MV-4-11 (cell line): Measurements from ENCODE around the gene TUBGCP6.
A peak's percentile ranks its signal among the peaks of the same experiment; 100 is the strongest.

ENCODE experiments used
- DNase-seq: peaks from one replicate; lab custom pipeline; 2025; lab: John Stamatoyannopoulos, UW

Gene TUBGCP6, protein sequence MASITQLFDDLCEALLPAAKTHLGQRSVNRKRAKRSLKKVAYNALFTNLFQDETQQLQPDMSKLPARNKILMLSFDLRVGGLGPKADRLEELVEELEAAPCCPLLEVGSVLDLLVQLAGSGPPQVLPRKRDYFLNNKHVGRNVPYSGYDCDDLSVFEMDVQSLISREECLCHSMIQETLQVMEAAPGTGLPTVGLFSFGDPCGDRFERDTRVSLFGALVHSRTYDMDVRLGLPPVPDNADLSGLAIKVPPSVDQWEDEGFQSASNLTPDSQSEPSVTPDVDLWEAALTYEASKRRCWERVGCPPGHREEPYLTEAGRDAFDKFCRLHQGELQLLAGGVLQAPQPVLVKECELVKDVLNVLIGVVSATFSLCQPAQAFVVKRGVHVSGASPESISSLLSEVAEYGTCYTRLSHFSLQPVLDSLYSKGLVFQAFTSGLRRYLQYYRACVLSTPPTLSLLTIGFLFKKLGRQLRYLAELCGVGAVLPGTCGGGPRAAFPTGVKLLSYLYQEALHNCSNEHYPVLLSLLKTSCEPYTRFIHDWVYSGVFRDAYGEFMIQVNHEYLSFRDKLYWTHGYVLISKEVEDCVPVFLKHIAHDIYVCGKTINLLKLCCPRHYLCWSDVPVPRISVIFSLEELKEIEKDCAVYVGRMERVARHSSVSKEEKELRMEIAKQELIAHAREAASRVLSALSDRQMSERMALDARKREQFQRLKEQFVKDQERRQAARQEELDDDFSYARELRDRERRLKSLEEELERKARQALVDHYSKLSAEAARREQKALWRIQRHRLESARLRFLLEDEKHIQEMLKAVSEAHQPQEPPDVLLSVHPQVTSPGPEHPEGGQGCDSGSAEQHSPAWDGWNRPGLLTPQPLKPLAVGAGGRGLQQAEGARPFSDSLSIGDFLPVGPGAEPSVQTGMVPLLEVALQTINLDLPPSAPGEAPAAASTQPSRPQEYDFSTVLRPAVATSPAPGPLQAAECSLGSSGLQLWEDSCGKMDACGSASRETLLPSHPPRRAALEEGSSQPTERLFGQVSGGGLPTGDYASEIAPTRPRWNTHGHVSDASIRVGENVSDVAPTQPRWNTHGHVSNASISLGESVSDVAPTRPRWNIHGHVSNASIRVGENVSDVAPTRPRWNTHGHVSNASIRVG (N-terminal part only)

DNA sequence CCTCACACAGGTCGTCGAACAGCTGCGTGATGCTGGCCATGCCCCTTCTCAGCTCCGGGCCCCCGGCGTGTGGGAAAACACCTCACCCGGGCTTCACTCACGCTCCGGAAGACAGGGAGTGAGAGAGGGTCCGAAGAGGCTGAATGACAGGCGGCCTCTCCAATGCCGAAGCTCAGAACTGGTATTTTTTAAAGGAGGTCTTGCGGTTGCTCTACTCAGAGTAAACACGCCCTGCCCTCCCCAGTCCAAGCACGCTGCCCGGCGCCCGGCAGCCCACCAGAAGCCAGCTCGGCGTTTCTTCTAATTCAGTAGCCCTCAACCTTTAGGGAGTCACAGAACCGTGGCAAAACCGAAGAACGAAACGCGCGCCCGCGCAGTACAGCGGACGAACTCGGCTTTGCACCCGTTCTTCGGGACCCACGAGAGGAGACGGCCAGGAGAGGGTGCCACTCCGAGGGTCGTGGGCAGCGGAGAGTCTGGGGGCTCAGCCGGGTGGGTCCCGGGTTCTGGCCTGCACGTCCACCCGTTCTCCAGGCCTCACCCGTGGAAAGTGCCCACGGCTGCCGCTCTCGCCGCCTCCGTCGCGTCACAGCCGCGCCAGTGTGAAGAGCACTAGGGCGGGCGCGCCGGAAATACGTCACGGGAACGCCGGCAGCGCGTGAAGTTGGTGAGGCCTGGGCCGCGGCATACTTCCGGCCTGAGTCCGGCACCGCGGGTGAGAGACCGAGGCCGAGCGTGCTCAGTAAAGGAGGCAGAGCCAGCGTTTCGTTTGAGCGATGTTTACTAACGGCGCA, at the start of gene TUBGCP6:
TSS of gene TUBGCP6 (minus strand) at position 604 of the 794 bp plus-strand sequence. CDS start at position 40, 564 bp downstream.
- peak; percentile 89 for DNase-seq

DNA sequence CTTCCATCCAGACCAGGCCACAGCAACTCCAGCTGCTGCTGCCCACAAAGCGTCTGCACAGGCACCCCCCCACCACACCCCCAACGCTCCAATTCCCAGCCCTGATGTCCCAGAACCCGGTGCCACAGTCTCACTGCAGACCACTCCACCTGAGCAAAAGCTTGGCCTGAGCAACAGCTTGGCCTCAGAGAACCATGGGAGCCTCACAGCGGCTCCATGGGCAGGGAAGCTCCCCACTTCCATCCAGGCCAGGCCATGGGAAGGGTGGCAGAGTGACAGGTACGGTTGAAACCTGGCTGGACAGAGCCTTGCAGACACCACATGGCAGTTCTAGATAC, 49.5 kb upstream of the TUBGCP6 start:
- DNase-seq: no peak

DNA sequence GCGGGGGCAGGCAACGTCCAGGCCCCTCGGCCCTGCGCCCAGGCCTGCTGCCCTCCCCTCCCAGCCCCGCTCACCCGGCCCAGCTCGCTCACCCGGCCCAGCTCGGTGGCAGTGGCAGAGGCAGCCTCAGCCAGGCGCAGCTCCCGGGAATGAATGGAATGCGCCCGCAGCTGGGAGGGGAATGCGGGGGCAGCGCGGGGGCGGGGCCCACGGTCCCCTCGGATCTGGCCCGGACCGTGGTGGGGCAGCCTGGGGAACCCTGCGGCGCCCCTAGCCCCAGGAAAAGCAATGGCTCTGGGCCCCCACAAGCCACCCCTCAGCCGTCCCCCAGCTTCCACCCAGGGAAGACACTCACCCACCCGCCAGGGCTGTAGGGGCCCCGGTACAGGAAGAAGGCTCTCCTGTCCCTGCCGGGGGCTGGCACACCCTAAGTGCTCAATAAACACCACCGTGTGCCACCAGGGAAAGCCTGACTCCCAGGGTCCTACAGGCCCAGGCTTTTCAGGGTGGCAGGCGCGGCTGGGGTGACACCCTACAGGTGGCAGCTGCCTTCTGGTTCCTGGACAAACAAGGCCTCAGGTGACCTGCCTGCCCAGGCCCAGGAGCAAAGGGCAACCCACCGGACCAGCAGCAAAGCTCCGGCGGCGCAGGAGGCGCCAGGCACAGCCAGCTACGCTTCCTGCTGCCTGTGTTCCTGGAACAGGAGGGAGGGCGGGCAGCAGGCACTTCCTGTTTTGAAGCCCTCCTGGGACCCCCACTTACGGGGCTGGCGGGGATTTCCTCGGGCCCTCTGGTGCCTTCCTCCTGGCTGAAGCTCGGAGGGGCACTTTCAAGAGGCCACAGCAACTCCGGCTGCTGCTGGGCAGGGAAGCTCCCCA, 48.9 kb upstream of the TUBGCP6 start:
- DNase-seq: no peak

DNA sequence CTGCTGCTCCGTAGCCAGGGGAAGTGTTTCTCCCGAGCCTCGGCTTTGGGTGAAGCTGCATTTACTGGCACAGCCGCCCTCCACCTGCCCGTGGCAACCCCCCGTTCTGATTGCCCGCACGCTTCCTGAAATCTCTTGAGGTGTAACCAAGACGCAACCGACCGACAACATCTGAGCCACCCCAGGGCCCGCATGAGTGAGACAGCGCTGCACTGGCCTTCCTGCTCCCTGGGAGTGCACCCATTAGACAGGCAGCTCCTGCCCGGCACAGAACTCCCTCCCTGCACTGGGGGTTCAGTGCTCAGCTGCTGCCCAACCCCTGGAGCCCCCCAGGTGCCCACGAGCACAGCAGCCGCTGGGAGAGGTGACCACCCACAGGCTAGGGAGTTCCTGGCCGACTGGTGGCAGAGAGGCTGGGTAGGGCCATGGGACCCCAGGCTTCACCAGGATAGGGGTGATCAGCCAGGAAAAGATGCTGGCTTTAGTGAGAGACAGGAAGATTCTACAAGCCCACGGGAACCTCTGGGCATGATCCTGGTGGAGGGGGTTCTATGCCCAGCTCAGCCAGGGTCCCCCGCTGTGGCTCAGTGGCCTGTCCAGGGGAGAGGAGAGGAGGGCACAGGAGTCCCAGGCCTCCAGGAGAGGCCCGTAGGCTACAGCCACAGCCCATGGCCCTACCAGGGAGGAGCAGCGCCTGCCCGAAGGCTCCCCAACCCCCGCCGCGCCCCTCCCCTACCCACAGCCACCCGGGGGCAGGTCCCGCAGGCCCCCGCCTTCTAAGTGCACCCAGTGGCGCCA, 48.0 kb upstream of the TUBGCP6 start:
- DNase-seq: no peak

DNA sequence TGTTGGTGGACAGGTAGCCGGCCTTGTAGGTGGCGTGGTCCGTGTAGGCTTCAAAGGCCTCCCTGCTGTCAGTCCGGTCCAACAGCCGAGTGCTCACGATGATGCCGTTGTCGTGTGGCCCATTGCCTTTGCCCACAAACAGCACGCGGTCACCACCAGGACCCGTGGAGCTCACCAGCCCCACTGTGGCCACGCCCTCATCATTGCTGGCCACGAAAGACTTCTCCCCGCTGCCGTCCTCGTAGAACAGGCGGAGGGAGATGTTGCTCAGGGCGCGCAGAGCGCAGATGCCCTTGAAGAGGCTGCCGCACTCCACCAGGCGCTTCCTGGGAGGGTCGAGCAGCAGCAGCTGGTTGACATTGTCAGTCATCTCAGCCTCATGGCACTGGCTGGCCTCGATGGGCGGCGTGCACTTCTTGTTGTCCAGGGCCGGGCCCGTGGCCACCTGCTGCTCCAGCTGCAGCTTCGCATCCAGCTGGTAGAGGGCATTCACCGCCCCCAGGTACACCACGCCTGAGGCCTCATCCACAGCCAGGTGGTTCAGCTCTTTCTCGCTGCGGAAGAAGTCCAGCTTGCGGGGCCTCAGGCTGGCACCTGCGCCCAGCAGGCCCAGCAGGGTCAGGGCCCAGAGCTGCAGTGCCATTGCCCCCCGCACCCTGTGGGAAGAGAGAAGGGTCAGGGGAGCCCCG, 45.3 kb upstream of the TUBGCP6 start:
- DNase-seq: no peak

DNA sequence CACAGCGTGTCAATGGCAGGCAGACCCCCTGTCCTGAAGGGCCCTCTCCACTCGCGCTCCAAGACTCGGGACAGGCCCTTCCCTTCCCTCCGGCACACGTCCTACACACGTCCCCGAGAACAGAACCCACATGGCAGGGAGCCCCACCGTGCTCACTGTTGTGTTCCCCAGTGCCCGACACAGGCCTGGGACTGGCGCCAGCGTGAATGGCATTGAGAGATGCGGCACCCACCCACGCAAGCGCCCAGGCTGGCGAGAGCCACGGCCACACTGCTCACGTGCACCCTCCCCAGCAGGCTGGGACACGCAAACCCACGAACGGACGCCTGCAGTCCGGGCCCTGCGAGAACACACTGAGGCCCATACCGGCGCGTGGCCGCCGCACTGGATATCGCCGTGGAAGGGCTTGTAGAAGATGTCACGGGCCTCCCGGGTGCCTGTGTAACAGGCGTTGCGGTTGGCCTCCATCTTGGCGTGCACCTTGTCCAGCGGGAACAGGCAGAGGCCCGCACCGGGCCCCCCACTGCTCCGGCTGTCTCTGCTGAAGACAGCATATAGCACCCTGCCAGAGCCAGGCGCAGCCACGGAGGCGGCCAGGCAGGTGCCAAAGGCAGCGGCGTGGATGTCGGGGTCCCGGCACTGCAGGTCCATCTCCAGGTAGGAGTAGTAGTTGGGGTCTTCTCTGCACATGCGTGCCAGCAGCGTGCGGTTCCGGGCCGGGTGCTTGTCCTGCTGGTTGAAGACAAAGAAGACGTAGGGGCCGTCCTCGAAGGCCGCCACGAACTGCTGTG, 44.5 kb upstream of the TUBGCP6 start:
- DNase-seq: no peak

DNA sequence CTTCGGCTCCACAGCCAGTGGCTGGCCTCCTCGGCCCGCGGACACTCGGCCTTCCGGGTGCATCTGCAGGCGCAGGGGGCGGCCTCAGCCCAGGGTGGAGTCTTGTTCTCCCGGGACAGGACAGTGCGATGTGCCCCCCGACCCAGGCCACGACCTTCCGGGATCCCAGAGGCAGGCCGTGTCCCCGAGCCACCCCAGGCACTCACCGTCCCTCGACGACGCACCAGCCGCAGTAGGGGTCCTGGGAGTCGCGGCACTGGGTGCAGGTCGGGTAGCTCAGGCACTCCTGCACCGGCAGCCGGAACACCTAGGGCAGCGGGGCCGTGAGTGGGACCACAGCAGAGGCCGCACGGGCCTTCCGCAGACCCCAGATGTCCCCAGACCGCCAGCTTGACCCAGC, 42.9 kb upstream of the TUBGCP6 start:
- no peak for DNase-seq

DNA sequence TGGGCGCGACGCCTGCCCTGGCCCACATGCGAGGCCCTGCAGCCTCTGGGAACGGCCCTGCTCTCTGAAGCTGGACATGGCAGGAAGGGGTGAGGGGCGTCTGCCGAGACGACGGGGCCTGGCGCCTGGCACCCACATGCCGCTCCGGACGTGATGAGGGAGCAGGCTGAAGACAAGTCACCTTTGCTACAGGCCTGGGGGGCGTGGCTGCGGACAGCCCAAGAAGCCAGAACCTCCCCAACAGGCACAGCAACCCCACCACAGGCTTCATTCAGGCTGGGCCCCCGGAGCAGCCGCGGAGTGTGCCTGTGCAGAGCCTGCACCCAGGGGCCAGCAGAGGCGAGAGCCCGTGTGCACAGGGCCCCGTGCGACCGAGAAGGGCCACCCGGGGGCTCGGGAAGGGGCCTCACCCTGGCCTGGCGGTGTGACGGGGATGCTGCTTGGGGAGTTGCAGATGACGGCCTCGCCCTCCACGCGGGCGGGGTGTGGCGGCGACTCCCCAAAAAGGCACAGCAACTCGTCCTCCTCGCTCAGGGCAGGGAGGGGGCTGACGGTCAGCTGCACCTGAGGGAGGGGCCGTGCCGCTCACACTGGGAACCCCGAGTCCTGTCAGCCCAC, 42.0 kb upstream of the TUBGCP6 start:
- DNase-seq: no peak

DNA sequence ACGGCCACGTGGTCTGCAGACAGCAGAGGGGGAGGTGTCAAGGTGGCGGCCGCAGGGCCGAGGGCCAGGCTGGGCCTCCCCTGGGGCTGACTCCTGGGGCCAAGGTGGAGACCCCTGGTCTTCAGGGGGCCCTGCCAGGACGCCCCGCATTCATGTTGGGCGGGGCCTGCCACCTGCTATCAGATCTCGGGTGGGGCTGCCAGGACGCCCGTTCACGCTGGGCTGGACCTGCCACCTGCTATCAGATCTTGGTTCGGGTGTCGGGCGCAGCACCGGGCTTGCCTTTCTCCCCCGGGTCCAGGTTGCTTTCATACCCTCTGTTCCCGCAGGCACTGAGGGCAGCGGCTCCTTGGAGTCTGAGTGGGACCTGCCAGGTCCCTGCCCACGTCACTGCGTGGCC, 41.5 kb upstream of the TUBGCP6 start:
- DNase-seq: no peak

DNA sequence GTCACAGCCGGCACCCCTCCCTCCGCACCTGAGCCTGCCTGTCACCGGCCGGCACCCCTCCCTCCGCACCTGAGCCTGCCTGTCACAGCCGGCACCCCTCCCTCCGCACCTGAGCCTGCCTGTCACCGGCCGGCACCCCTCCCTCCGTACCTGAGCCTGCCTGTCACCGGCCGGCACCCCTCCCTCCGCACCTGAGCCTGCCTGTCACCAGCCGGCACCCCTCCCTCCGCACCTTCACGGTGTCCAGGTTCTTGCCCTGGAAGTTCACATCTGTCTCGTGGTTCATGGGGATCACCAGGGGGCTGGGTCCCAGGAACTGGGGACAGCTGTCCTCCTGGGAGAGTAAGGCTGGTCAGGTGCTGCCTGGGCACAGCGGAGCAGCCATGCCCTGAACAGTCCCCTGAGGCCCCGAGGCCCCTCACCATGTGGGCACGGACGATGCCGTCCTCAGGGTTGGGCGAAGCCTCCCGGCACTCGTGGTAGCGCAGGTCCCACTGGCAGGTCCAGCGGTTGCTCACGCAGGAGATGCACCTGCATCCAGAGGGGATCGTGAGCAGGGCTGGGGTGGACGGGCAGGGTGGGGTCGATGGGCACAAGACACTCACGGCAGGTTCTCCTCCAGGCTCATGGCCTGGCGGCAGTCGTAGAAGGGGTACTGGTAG, 40.9 kb upstream of the TUBGCP6 start:
- DNase-seq: no peak

DNA sequence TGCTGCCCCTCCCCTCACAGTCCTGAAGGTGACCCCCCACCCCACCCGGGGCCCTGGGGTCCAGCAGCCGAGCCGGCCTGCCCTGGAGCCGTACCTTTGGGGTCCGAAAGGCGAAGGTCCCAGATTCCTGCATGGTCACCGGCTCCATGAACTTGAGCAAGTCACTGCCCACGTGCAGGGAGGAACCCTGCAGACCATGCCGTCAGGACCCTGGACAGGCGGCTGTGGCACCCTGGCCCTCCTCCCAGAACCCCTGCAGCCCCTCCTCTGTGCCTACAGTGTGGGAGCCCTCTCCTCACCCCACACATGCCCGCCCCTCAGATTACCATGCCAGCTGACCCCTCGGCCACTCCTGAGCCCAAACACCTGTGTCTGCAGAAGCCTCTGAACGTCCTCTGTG, 39.7 kb upstream of the TUBGCP6 start:
- no peak for DNase-seq

DNA sequence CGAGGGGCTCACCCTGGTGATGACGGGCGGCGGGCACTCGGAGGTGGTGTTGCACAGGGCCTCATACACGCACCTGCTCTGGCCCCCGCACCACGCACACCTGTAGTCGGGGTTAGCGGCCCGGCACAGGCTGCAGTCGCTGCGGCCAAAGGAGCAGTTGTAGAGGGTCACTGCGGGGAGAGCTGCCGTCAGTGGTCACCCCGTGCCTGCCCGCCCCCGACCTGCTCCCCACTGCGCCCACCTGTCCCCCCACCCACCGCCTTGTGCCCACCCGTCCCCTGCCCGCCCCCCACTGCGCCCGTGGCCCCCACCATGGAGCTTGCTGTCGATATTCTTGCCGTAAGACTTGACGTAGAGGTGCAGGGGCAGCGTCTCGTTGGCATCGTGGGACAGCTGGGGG, 39.0 kb upstream of the TUBGCP6 start:
- DNase-seq: no peak

DNA sequence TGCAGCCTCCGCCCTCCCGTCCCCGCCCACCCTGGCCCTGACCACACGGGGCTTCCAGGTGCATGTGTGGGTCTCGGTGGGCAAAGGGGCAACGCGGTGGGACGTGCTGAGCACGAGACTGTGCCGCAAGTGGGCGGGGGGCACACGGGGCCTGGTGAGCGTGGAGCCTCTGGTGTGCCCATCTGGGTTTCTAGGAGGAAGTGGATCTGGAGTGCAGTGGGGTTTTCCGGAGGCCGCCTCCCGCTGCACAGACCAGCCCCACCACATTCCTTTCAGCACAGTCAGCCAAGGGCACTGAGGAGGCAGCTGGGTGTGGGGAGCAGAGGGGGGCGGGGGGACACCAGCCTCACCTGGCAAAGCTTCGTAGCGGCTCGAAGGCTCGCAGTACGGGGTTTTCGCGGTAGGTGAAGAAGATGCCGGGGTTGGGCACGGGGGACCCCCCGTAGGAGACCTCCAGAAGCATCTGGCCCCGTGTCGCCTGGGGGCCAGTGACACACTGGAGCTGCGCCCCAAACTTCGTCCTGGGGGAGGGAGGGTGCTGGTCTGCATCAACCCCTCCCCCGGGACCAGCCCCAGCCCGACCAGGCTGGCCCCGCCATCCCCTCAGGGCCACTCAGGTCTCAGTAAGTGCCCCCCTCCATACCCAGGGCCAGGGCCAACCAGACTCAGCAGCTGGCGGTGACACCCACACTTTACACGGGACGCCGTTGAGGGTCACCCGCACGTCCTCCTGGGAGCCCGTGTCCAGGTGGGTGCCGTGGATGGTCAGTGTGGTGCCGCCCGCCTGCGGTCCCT, 37.7 kb upstream of the TUBGCP6 start:
- DNase-seq: no peak

DNA sequence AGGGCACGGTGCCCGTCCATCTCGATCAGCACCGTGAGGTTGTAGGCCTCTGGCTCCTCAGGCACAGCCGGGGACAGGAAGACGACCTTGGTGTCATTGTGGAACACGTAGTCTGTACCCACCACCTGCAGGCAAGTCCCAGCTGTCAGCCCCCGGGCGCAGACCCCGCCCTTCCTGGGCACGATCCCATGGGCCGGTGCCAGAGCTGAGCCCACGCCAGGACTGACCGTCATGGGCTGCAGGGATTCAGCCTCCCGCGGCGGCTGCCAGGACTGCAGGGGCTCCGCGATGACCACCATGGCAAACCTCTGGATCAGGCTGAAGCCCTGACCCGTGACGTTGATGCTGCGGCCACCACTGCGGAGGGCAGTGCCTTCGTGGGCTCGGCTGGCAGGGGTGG, 37.1 kb upstream of the TUBGCP6 start:
- no peak for DNase-seq

DNA sequence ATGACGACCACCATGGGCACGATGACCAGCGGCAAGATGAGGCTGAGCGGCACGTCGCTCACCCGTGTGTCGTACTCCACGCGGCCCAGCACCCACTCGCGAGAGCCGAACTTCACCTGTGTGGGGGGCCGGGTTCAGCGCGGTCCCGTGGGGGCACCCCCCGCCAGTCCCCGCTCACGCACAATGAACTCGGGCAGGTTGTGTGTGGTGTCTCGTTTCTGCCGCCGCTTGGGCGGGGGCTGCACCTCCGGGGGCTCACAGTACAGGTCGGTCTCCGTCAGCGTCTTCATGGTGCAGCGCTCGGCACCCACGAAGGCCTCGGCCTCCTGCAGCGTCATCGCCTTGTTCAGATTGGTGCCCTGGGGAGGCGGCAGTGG, 36.5 kb upstream of the TUBGCP6 start:
- no peak for DNase-seq

DNA sequence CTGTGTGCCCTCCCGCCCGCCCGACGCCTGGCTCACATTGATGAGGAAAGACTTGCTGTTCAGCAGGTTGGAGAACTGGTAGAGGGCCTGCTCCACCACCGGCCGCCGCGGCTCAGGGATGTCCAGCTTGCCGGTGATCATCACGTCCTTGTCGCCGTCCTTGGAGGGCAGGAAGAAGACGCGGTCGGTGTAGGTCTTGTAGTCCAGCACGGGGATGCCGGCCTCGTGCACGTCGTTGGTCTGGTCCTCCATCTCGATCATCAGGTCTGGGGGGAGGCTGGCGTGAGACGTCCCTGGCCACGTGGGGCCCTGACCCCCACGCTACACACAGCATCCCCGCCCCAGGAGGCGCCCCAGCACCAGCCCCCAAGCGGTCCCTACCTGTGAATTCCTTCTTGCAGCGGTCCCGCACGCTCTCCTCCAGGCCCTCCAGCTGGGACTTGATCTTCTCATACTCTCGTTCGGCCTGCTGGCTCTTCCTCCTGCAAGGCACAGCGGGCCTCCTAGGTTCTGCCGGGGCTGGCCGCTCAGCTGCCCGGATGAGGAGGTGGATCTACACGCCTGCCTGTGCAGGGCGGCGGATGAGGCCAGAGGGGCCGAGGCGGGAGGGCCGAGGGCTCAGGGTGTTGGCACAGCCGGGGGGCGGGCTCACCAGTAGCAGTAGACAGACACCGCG, 36.0 kb upstream of the TUBGCP6 start:
- no peak for DNase-seq
